GM12878 (cell line): ENCODE results near the gene CYP46A1. TPM values are rescaled to one million over a fixed set of nuclear protein-coding genes. Genes with fewer than 3 reads are reported as not detected.

Source experiments
- EZH2 ChIP-seq: IDR thresholded peaks from 2 replicates; pipeline ENCODE4 v1.6.1; 2012; ENCODE audit warnings: low read depth, mild to moderate bottlenecking, control low read depth, inconsistent platforms, low read length, borderline replicate concordance; ENCODE audit not compliant: control insufficient read depth
- HSF1 ChIP-seq: fragments of 150-350 bp; IDR thresholded peaks from 2 replicates; pipeline ENCODE4 v1.6.1; 2014; ENCODE audit warnings: mild to moderate bottlenecking, low read depth, low read length
- IRF4 ChIP-seq: IDR thresholded peaks from 2 replicates; pipeline ENCODE4 v1.6.1; 2011; ENCODE audit warnings: low read depth, low read length
- NR2C2 ChIP-seq: IDR thresholded peaks from 2 replicates; pipeline ENCODE4 v1.6.1; 2011; ENCODE audit warnings: borderline replicate concordance, low read depth; ENCODE audit not compliant: control insufficient read depth, insufficient read length
- PAX5 ChIP-seq: IDR thresholded peaks from 2 replicates; pipeline ENCODE4 v1.6.1; 2011; ENCODE audit warnings: low read depth, low read length, borderline replicate concordance
- ZBTB4 ChIP-seq: fragments of 450-650 bp; formaldehyde crosslinking; IDR thresholded peaks from 2 replicates; pipeline ENCODE4 v1.4.0; 2022; ENCODE audit warnings: mild to moderate bottlenecking, moderate library complexity
- ZNF592 ChIP-seq: fragments of 450-650 bp; IDR thresholded peaks from 2 replicates; pipeline ENCODE4 v1.6.1; 2017; ENCODE audit warnings: mild to moderate bottlenecking, moderate library complexity
- polyA plus RNA-seq, 11 experiments: library from polyadenylated mRNA; depleted of rRNA in 4 of 11; unstranded in 6 of 11; stranded (reverse) in 5 of 11; fragments of >200 nt; fragmentation: Nextera tagmentation in 4 of 11; fragmentation: Illumina TruSeq in 1 of 11; extraction: Ambion mirVana in 4 of 11; extraction: Trizol in 1 of 11; gene quantifications; 1 replicate in 1 of 11; 2 replicates in 10 of 11; pipeline versions ENCODE4 v1.2.1 to v1.2.3, GENCODE V29; 2011 to 2016; ENCODE audit warnings: inconsistent platforms in 2 of 11, missing spikeins in 2 of 11, low read depth in 1 of 11
- total RNA-seq, 4 experiments: library from RNA; depleted of rRNA in 3 of 4; stranded (reverse); fragments of >200 nt in 3 of 4; fragmentation: Illumina TruSeq in 1 of 4; extraction: Trizol in 1 of 4; gene quantifications; 2 replicates each; pipeline versions ENCODE4 v1.2.1 to v1.2.3, GENCODE V29; 2013 to 2021

The CYP46A1 gene
- total and polyA plus RNA-seq, 10 of the 15 experiments (the other 5 are each of a cell fraction or from before 2014, with no cell fraction given): 0.04 to 0.11 TPM; not detected in 8

- no peak for TF ChIP-seq ZNF592
- no peak for TF ChIP-seq PAX5
- TF ChIP-seq ZBTB4 (CRISPR knock-in tag): no peak
- no peak for TF ChIP-seq HSF1
- TF ChIP-seq EZH2: no peak
- TF ChIP-seq IRF4: no peak
- no peak for TF ChIP-seq NR2C2
Observed at GRCh38 chr14:99752486-99753121, 68.5 kb downstream of the CYP46A1 start (continued).
